ENCODE measurements around the gene FIBCD1.
"Not testable (repeated sequence)": the region's sequence is repeated elsewhere in the genome, so short reads cannot be mapped to it uniquely, and the experiment has no call there.

FIBCD1 gene

GRCh38 chr9:130921300-130921988 lies 17.6 kb downstream of the FIBCD1 start:
- no peak for DNase-seq

- no peak for DNase-seq
These were observed 18.2 kb downstream of the FIBCD1 start for GRCh38 chr9:130920762-130921299.

- DNase-seq = no peak
These were observed 18.8 kb downstream of the FIBCD1 start for GRCh38 chr9:130920233-130920632.

GRCh38 chr9:130919559-130920145 lies 19.4 kb downstream of the FIBCD1 start:
- DNase-seq = no peak

- DNase-seq = no peak
These were observed 20.1 kb downstream of the FIBCD1 start for GRCh38 chr9:130918826-130919558.

GRCh38 chr9:130918101-130918825 lies 20.8 kb downstream of the FIBCD1 start:
- no peak for DNase-seq

GRCh38 chr9:130917168-130917960 lies 21.7 kb downstream of the FIBCD1 start:
- no peak for DNase-seq

GRCh38 chr9:130915096-130915447 lies 24.0 kb downstream of the FIBCD1 start:
- no peak for DNase-seq

GRCh38 chr9:130914417-130915095 lies 24.5 kb downstream of the FIBCD1 start:
- DNase-seq = no peak

GRCh38 chr9:130913599-130914416 lies 25.2 kb downstream of the FIBCD1 start:
- peak; percentile 27 for DNase-seq

- DNase-seq = no peak
These were observed 26.0 kb downstream of the FIBCD1 start for GRCh38 chr9:130912932-130913598.

- no peak for DNase-seq
These were observed 27.6 kb downstream of the FIBCD1 start for GRCh38 chr9:130911254-130912049.

- not testable (repeated sequence) for DNase-seq
These were observed 28.4 kb downstream of the FIBCD1 start for GRCh38 chr9:130910670-130911069.

GRCh38 chr9:130910041-130910440 lies 29.0 kb downstream of the FIBCD1 start:
- DNase-seq = not testable (repeated sequence)

- no peak for DNase-seq
These were observed 30.1 kb downstream of the FIBCD1 start for GRCh38 chr9:130908878-130909355.

- peak; percentile 29 for DNase-seq
These were observed 30.7 kb downstream of the FIBCD1 start for GRCh38 chr9:130908146-130908877.

GRCh38 chr9:130906735-130907416 lies 32.2 kb downstream of the FIBCD1 start:
- peak; percentile 93 for DNase-seq
